ENCODE data around the gene GLTP.
"Not testable (repeated sequence)": the region's sequence is repeated elsewhere in the genome, so short reads cannot be mapped to it uniquely, and the experiment has no call there.

The GLTP gene

GRCh38 chr12:109880043-109880931, at the start of gene GLTP:
GLTP (minus strand) TSS chr12:109880541; CDS start chr12:109880374, 167 bp downstream.
- DNase-seq = peak; percentile 94

- not testable (repeated sequence) for DNase-seq
Observed at GRCh38 chr12:109929326-109929725, 49.0 kb upstream of the GLTP start.

- DNase-seq = no peak
Observed at GRCh38 chr12:109928058-109928656, 47.8 kb upstream of the GLTP start.

GRCh38 chr12:109927622-109928021, 47.3 kb upstream of the GLTP start:
- DNase-seq = peak; percentile 48

- DNase-seq = no peak
Observed at GRCh38 chr12:109926488-109927210, 46.3 kb upstream of the GLTP start.

- no peak for DNase-seq
Observed at GRCh38 chr12:109926016-109926415, 45.7 kb upstream of the GLTP start.

- DNase-seq = peak; percentile 64
Observed at GRCh38 chr12:109925185-109925840, 45.0 kb upstream of the GLTP start.

GRCh38 chr12:109923481-109924245, 43.3 kb upstream of the GLTP start:
- DNase-seq = no peak

GRCh38 chr12:109923038-109923437, 42.7 kb upstream of the GLTP start:
- no peak for DNase-seq

GRCh38 chr12:109921982-109922381, 41.6 kb upstream of the GLTP start:
- DNase-seq = no peak

GRCh38 chr12:109920261-109920780, 40.0 kb upstream of the GLTP start:
- DNase-seq = no peak

- DNase-seq = no peak
Observed at GRCh38 chr12:109919456-109919855, 39.1 kb upstream of the GLTP start.

GRCh38 chr12:109916045-109916444, 35.7 kb upstream of the GLTP start:
- no peak for DNase-seq

GRCh38 chr12:109915171-109916040, 35.1 kb upstream of the GLTP start:
- DNase-seq = no peak

GRCh38 chr12:109914461-109914860, 34.1 kb upstream of the GLTP start:
- no peak for DNase-seq

GRCh38 chr12:109912855-109913321, 32.5 kb upstream of the GLTP start:
- DNase-seq = no peak

GRCh38 chr12:109910969-109911348, 30.6 kb upstream of the GLTP start:
- DNase-seq = no peak

GRCh38 chr12:109910254-109910968, 30.1 kb upstream of the GLTP start:
- no peak for DNase-seq

GRCh38 chr12:109905301-109905700, 25.0 kb upstream of the GLTP start:
- no peak for DNase-seq

GRCh38 chr12:109902891-109903418, 22.6 kb upstream of the GLTP start:
- no peak for DNase-seq

Data from eye (tissue), 1 donor.